LNCAP (cell line): ENCODE measurements around the gene HAGH.

ENCODE experiments used
- TF ChIP-seq, protein P1 (sequence below): fragments of 450-650 bp; IDR thresholded peaks from 2 replicates; pipeline ENCODE4 v1.5.1; 2017; ENCODE audit warnings: mild to moderate bottlenecking

Gene HAGH

GRCh38 chr16:1771864-1772361, 54.7 kb downstream of the HAGH start:
- TF ChIP-seq, protein P1, sequence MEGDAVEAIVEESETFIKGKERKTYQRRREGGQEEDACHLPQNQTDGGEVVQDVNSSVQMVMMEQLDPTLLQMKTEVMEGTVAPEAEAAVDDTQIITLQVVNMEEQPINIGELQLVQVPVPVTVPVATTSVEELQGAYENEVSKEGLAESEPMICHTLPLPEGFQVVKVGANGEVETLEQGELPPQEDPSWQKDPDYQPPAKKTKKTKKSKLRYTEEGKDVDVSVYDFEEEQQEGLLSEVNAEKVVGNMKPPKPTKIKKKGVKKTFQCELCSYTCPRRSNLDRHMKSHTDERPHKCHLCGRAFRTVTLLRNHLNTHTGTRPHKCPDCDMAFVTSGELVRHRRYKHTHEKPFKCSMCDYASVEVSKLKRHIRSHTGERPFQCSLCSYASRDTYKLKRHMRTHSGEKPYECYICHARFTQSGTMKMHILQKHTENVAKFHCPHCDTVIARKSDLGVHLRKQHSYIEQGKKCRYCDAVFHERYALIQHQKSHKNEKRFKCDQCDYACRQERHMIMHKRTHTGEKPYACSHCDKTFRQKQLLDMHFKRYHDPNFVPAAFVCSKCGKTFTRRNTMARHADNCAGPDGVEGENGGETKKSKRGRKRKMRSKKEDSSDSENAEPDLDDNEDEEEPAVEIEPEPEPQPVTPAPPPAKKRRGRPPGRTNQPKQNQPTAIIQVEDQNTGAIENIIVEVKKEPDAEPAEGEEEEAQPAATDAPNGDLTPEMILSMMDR, result no peak

DNA sequence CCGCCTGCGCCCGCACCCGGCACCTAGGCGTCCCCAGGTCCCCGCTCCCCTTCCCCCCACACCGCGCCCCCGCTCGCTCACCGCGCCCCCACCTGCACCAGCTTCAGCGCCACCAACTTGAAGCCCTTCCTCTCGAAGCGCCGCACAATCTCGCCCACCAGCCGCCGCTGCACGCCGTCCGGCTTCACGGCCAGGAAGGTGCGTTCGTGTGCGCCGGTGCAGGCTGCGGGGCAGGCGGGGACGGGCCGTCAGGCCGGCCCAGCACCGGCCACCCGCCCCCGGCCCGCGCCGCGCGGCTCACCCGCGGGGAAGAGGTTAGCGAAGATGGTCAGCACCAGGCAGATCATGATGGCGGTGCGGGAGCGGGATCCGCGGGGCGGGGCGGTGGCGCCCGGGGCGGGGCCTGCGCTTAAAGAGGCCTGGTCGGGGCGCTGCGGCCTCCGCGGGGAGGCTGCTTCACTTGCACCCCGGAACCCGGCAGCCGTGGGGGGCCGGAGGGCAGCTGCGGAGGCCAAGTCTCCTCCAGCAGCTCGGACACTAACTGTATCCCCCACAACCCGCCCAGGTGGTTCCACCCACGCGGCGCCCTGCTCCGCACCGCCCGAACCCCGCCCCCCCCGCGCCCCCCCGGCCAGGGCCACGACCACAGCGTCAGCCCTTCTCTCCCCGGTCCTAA, 55.3 kb downstream of the HAGH start, which contains the start of gene NME3:
NME3 (minus strand) TSS at position 356 of the 676 bp plus-strand sequence; CDS start at position 347, 9 bp downstream.
- TF ChIP-seq, protein P1, result no peak

DNA sequence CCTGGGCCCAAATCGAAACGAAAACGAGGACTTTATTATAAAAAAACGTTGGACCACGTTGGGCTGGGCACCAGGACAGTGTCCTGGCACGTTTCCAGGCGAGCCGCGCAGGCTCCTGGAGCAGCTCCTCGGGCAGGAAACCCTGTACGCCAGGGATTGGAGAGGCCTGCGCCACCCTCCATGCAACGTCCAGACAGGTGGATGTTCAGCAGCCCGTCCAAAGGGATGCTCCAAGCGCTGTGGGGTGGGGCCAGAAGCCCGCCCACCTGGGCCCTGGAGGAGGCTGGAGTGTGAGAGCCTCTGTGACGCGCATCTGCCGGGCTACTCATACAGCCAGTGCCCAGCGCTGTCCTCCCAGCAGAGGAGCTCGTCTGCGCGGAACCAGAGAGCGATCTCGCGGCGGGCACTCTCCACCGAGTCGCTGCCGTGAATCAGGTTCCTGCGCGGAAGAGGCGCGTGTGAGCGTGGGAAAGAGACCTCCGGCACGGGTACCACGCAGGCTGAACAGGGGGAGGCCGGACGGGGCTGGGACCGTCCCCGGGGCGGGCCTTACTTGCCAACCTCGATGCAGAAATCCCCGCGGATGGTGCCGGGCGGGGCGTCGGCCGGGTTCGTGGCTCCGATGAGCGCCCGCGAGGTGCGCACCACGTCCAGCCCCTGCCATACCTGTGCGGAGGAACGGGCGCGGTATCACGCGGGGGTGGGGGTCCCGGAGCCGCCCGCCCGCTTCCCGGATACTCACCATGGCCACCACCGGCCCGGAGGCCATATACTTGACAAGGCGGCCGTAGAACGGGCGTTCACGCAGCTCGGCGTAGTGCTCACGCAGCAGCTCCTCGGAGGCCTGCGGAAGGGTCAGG, 56.1 kb downstream of the HAGH start:
- TF ChIP-seq, protein P1, result no peak

- TF ChIP-seq, protein P1, result no peak
Observed at GRCh38 chr16:1769402-1770300, 57.0 kb downstream of the HAGH start.

DNA sequence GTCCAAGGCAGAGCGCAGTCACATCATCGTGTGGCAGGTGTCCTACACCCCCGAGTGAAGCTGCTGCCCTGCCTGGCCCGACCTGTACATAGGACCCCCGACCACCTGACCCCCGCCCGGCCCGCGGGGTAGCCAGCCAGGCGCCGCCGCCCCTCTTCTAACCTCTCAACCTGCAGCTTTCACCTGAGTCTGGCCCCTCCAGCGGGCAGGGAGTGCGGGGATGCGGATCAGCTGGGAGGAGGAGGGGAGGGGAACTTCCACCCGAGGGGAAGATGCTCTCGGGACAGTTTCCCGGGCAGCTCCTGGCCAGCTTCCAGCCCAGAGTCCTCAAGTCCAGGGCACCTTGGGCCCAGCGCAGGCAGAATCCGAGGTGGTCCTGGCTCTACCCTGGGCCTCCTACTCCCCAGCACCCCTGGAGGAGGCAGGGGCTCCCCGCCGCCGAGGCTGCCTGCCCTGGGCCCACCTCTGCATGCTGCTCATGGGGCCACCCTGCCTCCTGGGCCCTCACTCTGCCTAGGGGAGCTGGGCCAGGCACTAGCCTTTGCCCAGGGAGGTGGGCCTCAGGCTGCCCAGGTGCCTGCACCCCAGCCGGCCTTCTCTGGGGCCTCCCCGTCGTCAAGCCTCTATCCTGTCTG, 57.7 kb downstream of the HAGH start:
- TF ChIP-seq, protein P1, result no peak

GRCh38 chr16:1768061-1768766, 58.4 kb downstream of the HAGH start:
- TF ChIP-seq, protein P1, result no peak
